ENCODE measurements around the gene BARHL1. TPM values are rescaled to one million over a fixed set of nuclear protein-coding genes. Genes with fewer than 3 reads are reported as not detected.

BARHL1 gene
- total RNA-seq, 1 donor from 2014 or later: not detected

DNA sequence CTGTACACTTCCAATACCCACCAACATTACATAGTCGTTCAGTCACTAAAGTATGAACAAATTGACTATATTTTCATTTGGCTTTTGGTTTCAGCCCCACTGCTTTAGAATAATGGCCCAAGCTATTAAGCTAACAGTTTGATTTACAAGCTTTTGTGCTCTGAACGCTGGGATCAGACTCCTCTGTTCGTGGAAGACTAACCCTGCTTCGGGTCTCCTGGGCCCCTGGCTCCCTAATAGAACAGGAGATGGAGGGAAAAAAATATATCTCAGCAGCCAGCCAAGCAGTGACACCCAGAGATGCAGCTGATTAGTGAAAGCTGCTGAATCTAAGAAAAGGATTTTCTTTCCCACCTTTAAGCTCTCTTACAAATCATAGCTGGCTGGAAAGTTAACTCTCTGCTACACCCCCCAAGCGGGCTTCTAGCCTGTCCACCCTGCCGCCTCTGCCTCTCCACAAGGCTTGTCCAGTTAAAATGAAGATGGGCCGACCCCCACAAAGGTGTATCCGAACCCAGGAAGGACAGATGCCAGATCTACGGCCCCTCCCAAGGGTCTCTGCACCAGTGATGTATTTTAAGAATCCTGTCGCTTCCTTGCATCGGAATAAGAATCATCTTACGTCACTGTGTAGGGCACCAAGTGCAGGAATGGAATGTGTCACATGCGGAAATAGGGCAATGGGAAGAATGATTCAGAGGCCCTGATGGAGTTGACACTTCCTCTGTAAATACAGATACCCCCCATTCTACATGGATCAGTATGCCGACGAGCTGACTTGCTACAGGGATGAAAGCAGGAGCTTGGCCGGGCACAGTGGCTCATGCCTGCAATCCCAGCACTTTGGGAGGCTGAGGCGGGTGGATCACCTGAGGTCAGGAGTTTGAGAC is 33.4 kb upstream of the BARHL1 start:
- Histone ChIP-seq H3K4me3 (no peak overlapping the region), H3K9me3 (no peaks in the 10 kb centered on the region), H3K27ac (no peak overlapping the region), H3K36me3 (no peaks in the 10 kb centered on the region), H3K4me1 (peaks cover 7% of the 10 kb centered on the region), H3K27me3 (no peaks in the 10 kb centered on the region)
- intact Hi-C loops (cut with DNase I): no loop called here
- no peak for DNase-seq (ENCODE audit: extremely low spot score in 2 of 2)
- TF ChIP-seq POLR2A (IDR thresholded peaks at IDR 0.05) (no peak), POLR2AphosphoS5 (IDR thresholded peaks at IDR 0.05; ENCODE audit: insufficient read depth in 1 of 2, low read depth in 1 of 2) (no peak)
- TF ChIP-seq, protein P1, sequence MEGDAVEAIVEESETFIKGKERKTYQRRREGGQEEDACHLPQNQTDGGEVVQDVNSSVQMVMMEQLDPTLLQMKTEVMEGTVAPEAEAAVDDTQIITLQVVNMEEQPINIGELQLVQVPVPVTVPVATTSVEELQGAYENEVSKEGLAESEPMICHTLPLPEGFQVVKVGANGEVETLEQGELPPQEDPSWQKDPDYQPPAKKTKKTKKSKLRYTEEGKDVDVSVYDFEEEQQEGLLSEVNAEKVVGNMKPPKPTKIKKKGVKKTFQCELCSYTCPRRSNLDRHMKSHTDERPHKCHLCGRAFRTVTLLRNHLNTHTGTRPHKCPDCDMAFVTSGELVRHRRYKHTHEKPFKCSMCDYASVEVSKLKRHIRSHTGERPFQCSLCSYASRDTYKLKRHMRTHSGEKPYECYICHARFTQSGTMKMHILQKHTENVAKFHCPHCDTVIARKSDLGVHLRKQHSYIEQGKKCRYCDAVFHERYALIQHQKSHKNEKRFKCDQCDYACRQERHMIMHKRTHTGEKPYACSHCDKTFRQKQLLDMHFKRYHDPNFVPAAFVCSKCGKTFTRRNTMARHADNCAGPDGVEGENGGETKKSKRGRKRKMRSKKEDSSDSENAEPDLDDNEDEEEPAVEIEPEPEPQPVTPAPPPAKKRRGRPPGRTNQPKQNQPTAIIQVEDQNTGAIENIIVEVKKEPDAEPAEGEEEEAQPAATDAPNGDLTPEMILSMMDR (IDR thresholded peaks at IDR 0.05): no peak

DNA sequence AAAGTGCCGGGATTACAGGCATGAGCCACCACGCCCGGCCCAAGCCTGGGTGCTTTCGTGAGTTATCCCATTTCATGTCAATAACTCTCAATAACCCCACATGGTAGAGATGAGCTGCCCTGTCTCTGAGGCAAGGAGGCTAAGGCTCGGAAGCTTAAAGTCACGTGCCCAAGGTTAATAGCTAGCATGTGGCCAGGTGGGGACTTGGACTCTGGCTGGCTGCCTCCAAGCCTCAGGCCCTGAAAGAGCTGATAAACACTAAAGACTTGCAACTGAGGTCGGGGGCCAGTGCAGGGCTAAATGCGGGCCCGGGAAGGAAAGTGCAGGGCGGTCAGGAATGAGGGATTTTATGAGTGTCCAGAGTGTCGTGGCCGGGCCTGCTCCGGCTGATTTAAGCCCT is 30.9 kb upstream of the BARHL1 start:
- Histone ChIP-seq H3K4me1 (peaks cover 1% of the 10 kb centered on the region), H3K9me3 (no peaks in the 10 kb centered on the region), H3K27me3 (no peaks in the 10 kb centered on the region), H3K27ac (no peak overlapping the region), H3K4me3 (no peak overlapping the region), H3K36me3 (no peaks in the 10 kb centered on the region)
- intact Hi-C loops (cut with DNase I): no loop called here
- no peak for TF ChIP-seq POLR2A (IDR thresholded peaks at IDR 0.05)
- no peak for TF ChIP-seq POLR2AphosphoS5 (IDR thresholded peaks at IDR 0.05; ENCODE audit: insufficient read depth in 1 of 2, low read depth in 1 of 2)
- TF ChIP-seq, protein P1 (IDR thresholded peaks at IDR 0.05): no peak
- DNase-seq (ENCODE audit: extremely low spot score in 2 of 2): no peak

DNA sequence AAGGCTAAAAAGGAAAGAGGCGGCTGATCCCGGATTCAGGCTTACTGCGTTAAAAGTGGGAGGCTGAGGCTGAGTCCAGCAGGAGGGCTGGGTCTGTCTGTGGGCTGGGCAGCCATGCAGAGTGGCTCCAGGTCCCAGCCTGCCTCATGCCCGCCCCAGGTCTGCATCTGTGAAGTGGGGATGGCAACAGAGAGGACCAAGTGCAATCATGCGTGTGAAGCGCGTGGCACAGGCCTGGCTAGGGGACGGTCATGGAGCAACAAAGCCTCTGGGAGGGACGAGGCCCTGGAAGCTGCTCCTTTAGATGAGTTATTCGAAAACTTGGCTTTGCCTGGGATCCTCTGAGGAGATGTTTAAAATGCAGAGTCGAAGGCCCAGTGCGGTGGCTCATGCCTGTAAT is 30.4 kb upstream of the BARHL1 start:
- no peak for DNase-seq (ENCODE audit: extremely low spot score in 2 of 2)
- H3K4me1 ChIP-seq: no peaks in the 10 kb centered on the region
- H3K27me3 ChIP-seq: no peaks in the 10 kb centered on the region
- no peaks in the 10 kb centered on the region for H3K36me3 ChIP-seq
- TF ChIP-seq, protein P1 (IDR thresholded peaks at IDR 0.05): no peak
- no peak for TF ChIP-seq POLR2A (IDR thresholded peaks at IDR 0.05)
- no peak for TF ChIP-seq POLR2AphosphoS5 (IDR thresholded peaks at IDR 0.05; ENCODE audit: insufficient read depth in 1 of 2, low read depth in 1 of 2)
- H3K4me3 ChIP-seq: no peak overlapping the region
- H3K27ac ChIP-seq: no peak overlapping the region
- intact Hi-C loops (cut with DNase I): no loop called here
- H3K9me3 ChIP-seq: no peaks in the 10 kb centered on the region

DNA sequence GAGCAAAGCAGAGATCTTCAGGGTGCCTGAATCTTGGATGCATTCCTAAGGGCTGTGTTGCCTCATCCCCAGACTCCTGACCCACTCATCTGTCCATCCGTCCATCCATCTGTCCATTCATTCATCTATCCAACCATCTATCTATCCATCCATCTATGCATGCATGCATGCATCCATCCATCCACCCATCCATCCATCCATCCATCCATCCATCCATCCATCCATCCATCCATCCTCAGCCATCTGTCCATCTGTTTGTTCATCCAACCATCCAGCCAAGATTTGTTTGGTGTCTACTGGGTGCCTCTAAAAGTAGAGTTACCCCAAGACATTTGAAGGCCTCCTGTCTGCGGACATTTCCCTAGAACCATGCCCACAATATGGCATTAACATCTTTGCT is 27.7 kb upstream of the BARHL1 start:
- Histone ChIP-seq H3K4me1 (no peaks in the 10 kb centered on the region), H3K27ac (no peak overlapping the region), H3K36me3 (no peaks in the 10 kb centered on the region), H3K4me3 (no peak overlapping the region), H3K27me3 (no peaks in the 10 kb centered on the region), H3K9me3 (no peaks in the 10 kb centered on the region)
- no peak for DNase-seq (ENCODE audit: extremely low spot score in 2 of 2)
- TF ChIP-seq POLR2A (IDR thresholded peaks at IDR 0.05) (no peak), POLR2AphosphoS5 (IDR thresholded peaks at IDR 0.05; ENCODE audit: insufficient read depth in 1 of 2, low read depth in 1 of 2) (no peak)
- TF ChIP-seq, protein P1 (IDR thresholded peaks at IDR 0.05): no peak
- intact Hi-C loops (cut with DNase I): no loop called here

DNA sequence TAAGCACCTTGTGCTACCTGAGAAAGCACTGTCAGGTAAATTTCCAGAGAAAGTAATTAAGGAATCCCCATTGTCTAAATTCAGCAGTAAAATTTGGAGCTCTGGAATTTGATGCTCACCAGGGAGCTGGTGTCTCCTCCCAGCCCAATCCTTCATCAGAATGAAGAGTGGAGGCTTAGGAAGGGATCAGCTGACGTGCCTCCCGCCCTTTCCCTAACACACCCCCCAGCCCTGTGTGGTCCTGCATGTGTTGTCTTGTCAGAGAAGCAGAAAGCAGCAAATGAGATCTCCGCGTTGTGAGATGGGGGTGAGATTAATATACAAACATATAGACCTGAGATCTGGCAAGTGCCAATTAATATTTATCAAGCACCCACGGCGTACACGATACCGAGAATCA is 26.9 kb upstream of the BARHL1 start:
- intact Hi-C loops (cut with DNase I): no loop called here
- Histone ChIP-seq H3K27ac (no peak overlapping the region), H3K4me1 (no peaks in the 10 kb centered on the region), H3K27me3 (no peaks in the 10 kb centered on the region), H3K4me3 (no peak overlapping the region), H3K9me3 (no peaks in the 10 kb centered on the region), H3K36me3 (no peaks in the 10 kb centered on the region)
- TF ChIP-seq POLR2AphosphoS5 (IDR thresholded peaks at IDR 0.05; ENCODE audit: insufficient read depth in 1 of 2, low read depth in 1 of 2) (no peak), POLR2A (IDR thresholded peaks at IDR 0.05) (no peak)
- TF ChIP-seq, protein P1 (IDR thresholded peaks at IDR 0.05): no peak
- no peak for DNase-seq (ENCODE audit: extremely low spot score in 2 of 2)
